Measurements from ENCODE around the gene TBPL1. TPM values are rescaled to one million over a fixed set of nuclear protein-coding genes. Genes with fewer than 3 reads are reported as not detected.
"Not testable (repeated sequence)": the region's sequence is repeated elsewhere in the genome, so short reads cannot be mapped to it uniquely, and the experiment has no call there.

Gene TBPL1
- total and polyA plus RNA-seq, 5 donors from 2014 or later, result 32.2 to 73.6 (median 58.8) TPM

GRCh38 chr6:133921249-133921859 lies 31.7 kb upstream of the TBPL1 start:
- ATAC-seq (ENCODE audit: low read depth in 2 of 2) (peak; percentile 49 to 57), DNase-seq (peak; percentile 36 to 78 (median 53))
- Histone ChIP-seq H3K36me3 (ENCODE audit: control insufficient read depth, insufficient read depth, low read length) (no peaks in the 10 kb centered on the region), H3K4me3 (ENCODE audit: low read depth, low read length) (no peak overlapping the region), H3K27me3 (ENCODE audit: control insufficient read depth, insufficient read depth, low read length) (peaks cover 26% of the 10 kb centered on the region), H3K27ac (ENCODE audit: insufficient read depth, low read length, poor library complexity, severe bottlenecking) (no peak overlapping the region), H3K4me1 (ENCODE audit: control insufficient read depth, insufficient read depth, low read length, poor library complexity, severe bottlenecking) (no peaks in the 10 kb centered on the region), H3K9me3 (ENCODE audit: control insufficient read depth in 2 of 2, low read length in 2 of 2) (no peaks in the 10 kb centered on the region)
- peaks cover 24% of the 10 kb centered on the region for H3K27me3 Mint-ChIP-seq
- H3K9me3 Mint-ChIP-seq, result no peaks in the 10 kb centered on the region
- peaks cover 0 to 4% (median 0%) of the 10 kb centered on the region in 4 donors for H3K4me1 Mint-ChIP-seq
- no peak overlapping the region for H3K4me3 Mint-ChIP-seq
- no peaks in the 10 kb centered on the region for H3K36me3 Mint-ChIP-seq
- H3K27ac Mint-ChIP-seq, result no peak overlapping the region

GRCh38 chr6:133923938-133924593 lies 29.0 kb upstream of the TBPL1 start:
- H3K36me3 Mint-ChIP-seq, result no peaks in the 10 kb centered on the region
- H3K27me3 ChIP-seq (ENCODE audit: control insufficient read depth, insufficient read depth, low read length), result peaks cover 28% of the 10 kb centered on the region
- no peaks in the 10 kb centered on the region for H3K9me3 Mint-ChIP-seq
- H3K4me1 Mint-ChIP-seq, result no peaks in the 10 kb centered on the region
- ATAC-seq (ENCODE audit: low read depth in 2 of 2) (peak; percentile 79 to 84), DNase-seq (peak; percentile 40 to 73 (median 66))
- H3K9me3 ChIP-seq (ENCODE audit: control insufficient read depth in 2 of 2, low read length in 2 of 2), result no peaks in the 10 kb centered on the region
- H3K27ac ChIP-seq (ENCODE audit: insufficient read depth, low read length, poor library complexity, severe bottlenecking), result no peak overlapping the region
- H3K27ac Mint-ChIP-seq, result no peak overlapping the region
- H3K4me1 ChIP-seq (ENCODE audit: control insufficient read depth, insufficient read depth, low read length, poor library complexity, severe bottlenecking), result no peaks in the 10 kb centered on the region
- H3K4me3 Mint-ChIP-seq, result no peak overlapping the region
- no peaks in the 10 kb centered on the region for H3K36me3 ChIP-seq (ENCODE audit: control insufficient read depth, insufficient read depth, low read length)
- H3K27me3 Mint-ChIP-seq, result peaks cover 30% of the 10 kb centered on the region
- H3K4me3 ChIP-seq (ENCODE audit: low read depth, low read length), result no peak overlapping the region

DNA sequence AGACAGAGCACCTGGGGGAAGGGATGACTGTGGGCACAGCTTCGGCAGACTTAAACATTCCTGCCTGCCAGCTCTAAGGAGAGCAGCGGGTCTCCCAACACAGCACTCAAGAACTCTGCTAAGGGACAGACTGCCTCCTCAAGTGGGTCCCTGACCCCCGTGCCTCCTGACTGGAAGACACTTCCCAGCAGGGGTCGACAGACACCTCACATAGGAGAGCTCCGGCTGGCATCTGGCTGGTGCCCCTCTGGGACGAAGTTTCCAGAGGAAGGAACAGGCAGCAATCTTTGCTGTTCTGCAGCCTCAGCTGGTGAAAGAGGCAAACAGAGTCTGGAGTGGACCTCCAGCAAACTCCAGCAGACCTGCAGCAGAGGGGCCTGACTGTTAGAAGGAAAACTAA lies 21.8 kb upstream of the TBPL1 start:
- DNase-seq; ATAC-seq (ENCODE audit: low read depth in 2 of 2): not testable (repeated sequence)

DNA sequence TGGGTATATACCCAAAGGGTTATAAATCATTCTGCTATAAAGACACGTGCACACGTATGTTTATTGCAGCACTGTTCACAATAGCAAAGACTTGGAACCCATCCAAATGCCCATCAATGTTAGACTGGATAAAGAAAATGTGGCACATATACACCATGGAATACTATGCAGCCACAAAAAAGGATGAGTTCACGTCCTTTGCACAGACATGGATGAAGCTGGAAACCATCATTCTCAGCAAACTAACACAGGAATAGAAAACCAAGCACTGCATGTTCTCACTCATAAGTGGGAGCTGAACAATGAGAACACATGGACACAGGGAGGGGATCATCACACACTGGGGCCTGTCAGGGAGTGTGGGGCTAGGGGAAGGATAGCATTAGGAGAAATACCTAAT lies 16.7 kb upstream of the TBPL1 start:
- H3K27me3 ChIP-seq (ENCODE audit: control insufficient read depth, insufficient read depth, low read length); H3K4me3 ChIP-seq (ENCODE audit: low read depth, low read length); DNase-seq; H3K9me3 ChIP-seq (ENCODE audit: control insufficient read depth in 2 of 2, low read length in 2 of 2); H3K4me1 Mint-ChIP-seq; H3K36me3 ChIP-seq (ENCODE audit: control insufficient read depth, insufficient read depth, low read length); H3K27ac ChIP-seq (ENCODE audit: insufficient read depth, low read length, poor library complexity, severe bottlenecking); H3K36me3 Mint-ChIP-seq; H3K27ac Mint-ChIP-seq; ATAC-seq (ENCODE audit: low read depth in 2 of 2); H3K4me3 Mint-ChIP-seq; H3K4me1 ChIP-seq (ENCODE audit: control insufficient read depth, insufficient read depth, low read length, poor library complexity, severe bottlenecking): not testable (repeated sequence)
- Mint-ChIP-seq H3K9me3 (peaks cover 0 to 29% (median 7%) of the 10 kb centered on the region in 7 donors), H3K27me3 (peaks cover 42% of the 10 kb centered on the region)

More for the DNA sequence above, 21.8 kb upstream of the TBPL1 start:
- H3K27me3 ChIP-seq (ENCODE audit: control insufficient read depth, insufficient read depth, low read length), result peaks cover 12% of the 10 kb centered on the region
- not testable (repeated sequence) for H3K4me1 ChIP-seq (ENCODE audit: control insufficient read depth, insufficient read depth, low read length, poor library complexity, severe bottlenecking); H3K4me3 ChIP-seq (ENCODE audit: low read depth, low read length); H3K4me3 Mint-ChIP-seq; H3K27ac Mint-ChIP-seq; H3K9me3 ChIP-seq (ENCODE audit: control insufficient read depth in 2 of 2, low read length in 2 of 2); H3K36me3 Mint-ChIP-seq; H3K4me1 Mint-ChIP-seq; H3K36me3 ChIP-seq (ENCODE audit: control insufficient read depth, insufficient read depth, low read length); H3K27ac ChIP-seq (ENCODE audit: insufficient read depth, low read length, poor library complexity, severe bottlenecking)
- H3K27me3 Mint-ChIP-seq, result peaks cover 42% of the 10 kb centered on the region
- H3K9me3 Mint-ChIP-seq, result peaks cover 0 to 29% (median 7%) of the 10 kb centered on the region in 7 donors

- ATAC-seq (ENCODE audit: low read depth in 2 of 2) (no peak), DNase-seq (no peak)
- peak overlapping the region in 1 of 3 donors; percentile 33 for H3K27ac Mint-ChIP-seq
- no peaks in the 10 kb centered on the region for H3K4me1 ChIP-seq (ENCODE audit: control insufficient read depth, insufficient read depth, low read length, poor library complexity, severe bottlenecking)
- H3K36me3 ChIP-seq (ENCODE audit: control insufficient read depth, insufficient read depth, low read length), result no peaks in the 10 kb centered on the region
- H3K27ac ChIP-seq (ENCODE audit: insufficient read depth, low read length, poor library complexity, severe bottlenecking), result no peak overlapping the region
- H3K9me3 ChIP-seq (ENCODE audit: control insufficient read depth in 2 of 2, low read length in 2 of 2), result no peaks in the 10 kb centered on the region
- H3K36me3 Mint-ChIP-seq, result peaks cover 7% of the 10 kb centered on the region
- H3K27me3 Mint-ChIP-seq, result peaks cover 36% of the 10 kb centered on the region
- peaks cover 12% of the 10 kb centered on the region for H3K27me3 ChIP-seq (ENCODE audit: control insufficient read depth, insufficient read depth, low read length)
- H3K9me3 Mint-ChIP-seq, result peaks cover 0 to 24% (median 6%) of the 10 kb centered on the region in 7 donors
- H3K4me3 ChIP-seq (ENCODE audit: low read depth, low read length), result no peak overlapping the region
- H3K4me1 Mint-ChIP-seq, result peaks cover 0 to 6% (median 2%) of the 10 kb centered on the region in 4 donors
- no peak overlapping the region for H3K4me3 Mint-ChIP-seq
Measured at GRCh38 chr6:133937909-133938308, 15.1 kb upstream of the TBPL1 start.

DNA sequence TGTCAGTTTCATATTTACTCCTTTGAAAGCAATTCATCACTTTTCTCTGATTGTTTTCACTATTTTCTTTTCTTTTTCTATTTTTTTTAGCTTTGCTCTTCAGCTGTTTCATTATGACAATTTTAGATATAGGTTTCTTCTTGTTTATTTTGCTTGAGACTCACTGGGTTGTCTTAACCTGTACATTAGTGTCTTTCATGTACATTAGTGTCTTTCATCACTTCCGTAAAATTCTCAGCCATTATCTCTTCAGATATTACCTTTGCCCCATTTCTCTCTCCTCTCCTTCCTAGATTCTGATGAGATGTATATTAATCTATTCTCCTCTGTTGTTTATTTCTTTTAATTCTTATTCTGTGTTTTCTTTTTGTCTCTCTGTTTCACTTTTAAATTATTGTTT lies 14.5 kb upstream of the TBPL1 start:
- Mint-ChIP-seq H3K4me3 (no peak overlapping the region), H3K27ac (no peak overlapping the region)

DNA sequence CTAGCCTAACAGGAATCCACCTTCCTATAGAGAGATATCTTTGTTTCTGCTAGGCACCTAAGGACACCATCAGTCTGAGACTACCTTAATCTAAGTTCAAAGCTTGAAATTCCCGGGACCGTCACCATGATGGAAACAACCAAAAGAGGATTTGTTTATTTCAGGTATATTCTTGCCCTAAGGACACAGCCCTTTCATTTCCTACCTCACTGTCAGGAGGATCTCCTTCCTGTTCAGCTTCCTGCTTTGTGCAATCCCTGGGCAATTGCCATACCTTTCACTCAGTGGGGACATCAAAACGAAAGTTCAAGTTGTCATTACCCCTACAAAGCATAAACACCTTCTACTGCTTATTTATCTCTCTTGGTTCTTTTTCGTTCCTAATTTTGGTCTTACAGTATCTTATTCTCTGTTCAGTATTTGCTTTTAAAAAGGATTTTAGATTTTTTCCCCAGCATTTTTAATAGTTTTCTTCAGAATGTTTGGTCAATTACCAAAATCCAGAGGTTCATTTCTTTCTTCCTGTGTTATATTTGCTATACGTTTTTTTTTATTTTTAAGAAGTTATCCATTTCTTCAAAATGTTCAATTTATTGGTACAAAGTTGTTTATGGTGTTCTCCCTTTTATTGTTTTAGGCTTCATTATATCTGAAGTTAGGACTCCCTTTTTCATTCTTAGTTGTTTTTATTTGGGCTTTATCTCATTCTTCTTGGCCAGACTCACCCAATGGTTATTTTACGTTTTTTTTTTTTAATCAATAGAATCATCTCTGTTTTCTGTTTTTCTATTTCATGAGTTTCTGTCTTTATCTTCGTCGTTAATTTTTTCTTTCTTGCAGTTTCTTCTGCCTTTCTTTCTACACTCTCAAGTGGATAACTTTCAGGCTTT lies 13.0 kb upstream of the TBPL1 start:
- DNase-seq, result no peak
- no peak overlapping the region for H3K4me3 Mint-ChIP-seq
- Histone ChIP-seq H3K9me3 (ENCODE audit: control insufficient read depth in 2 of 2, low read length in 2 of 2) (no peaks in the 10 kb centered on the region), H3K4me3 (ENCODE audit: low read depth, low read length) (no peak overlapping the region), H3K27me3 (ENCODE audit: control insufficient read depth, insufficient read depth, low read length) (peaks cover 12% of the 10 kb centered on the region), H3K27ac (ENCODE audit: insufficient read depth, low read length, poor library complexity, severe bottlenecking) (no peak overlapping the region), H3K36me3 (ENCODE audit: control insufficient read depth, insufficient read depth, low read length) (no peaks in the 10 kb centered on the region), H3K4me1 (ENCODE audit: control insufficient read depth, insufficient read depth, low read length, poor library complexity, severe bottlenecking) (no peaks in the 10 kb centered on the region)
- H3K4me1 Mint-ChIP-seq, result peaks cover 0 to 6% (median 3%) of the 10 kb centered on the region in 4 donors
- no peaks in the 10 kb centered on the region for H3K36me3 Mint-ChIP-seq
- H3K27ac Mint-ChIP-seq, result no peak overlapping the region
- H3K9me3 Mint-ChIP-seq, result peaks cover 0 to 5% (median 0%) of the 10 kb centered on the region in 7 donors
- H3K27me3 Mint-ChIP-seq, result peaks cover 26% of the 10 kb centered on the region
- no peak for ATAC-seq (ENCODE audit: low read depth in 2 of 2)

More for the DNA sequence above, 14.5 kb upstream of the TBPL1 start:
- H3K4me1 Mint-ChIP-seq, result peaks cover 0 to 6% (median 2%) of the 10 kb centered on the region in 4 donors
- no peaks in the 10 kb centered on the region for H3K4me1 ChIP-seq (ENCODE audit: control insufficient read depth, insufficient read depth, low read length, poor library complexity, severe bottlenecking)
- H3K27me3 Mint-ChIP-seq, result peaks cover 30% of the 10 kb centered on the region
- H3K4me3 ChIP-seq (ENCODE audit: low read depth, low read length), result no peak overlapping the region
- no peak for ATAC-seq (ENCODE audit: low read depth in 2 of 2)
- H3K9me3 ChIP-seq (ENCODE audit: control insufficient read depth in 2 of 2, low read length in 2 of 2), result no peaks in the 10 kb centered on the region
- H3K27ac ChIP-seq (ENCODE audit: insufficient read depth, low read length, poor library complexity, severe bottlenecking), result no peak overlapping the region
- DNase-seq, result no peak
- H3K36me3 Mint-ChIP-seq, result peaks cover 3% of the 10 kb centered on the region
- H3K9me3 Mint-ChIP-seq, result peaks cover 0 to 18% (median 1%) of the 10 kb centered on the region in 7 donors
- H3K36me3 ChIP-seq (ENCODE audit: control insufficient read depth, insufficient read depth, low read length), result no peaks in the 10 kb centered on the region
- peaks cover 12% of the 10 kb centered on the region for H3K27me3 ChIP-seq (ENCODE audit: control insufficient read depth, insufficient read depth, low read length)

Data from CD4-positive, CD25-positive, alpha-beta regulatory T cell (primary cell).